Renal pelvis (tissue), 3 donors: Measurements from ENCODE around the gene CLEC4D. TPM values are rescaled to one million over a fixed set of nuclear protein-coding genes. Genes with fewer than 3 reads are reported as not detected.

Source experiments
- polyA plus RNA-seq, 3 donors: library from polyadenylated mRNA; unstranded; fragments of 120-200 nt; gene quantifications; one replicate each; pipeline ENCODE4 v1.2.1, GENCODE V29; 2013; ENCODE audit not compliant: insufficient read length in 3 of 3

The CLEC4D gene
- polyA plus RNA-seq, 3 donors = 0.16 to 0.70 (median 0.49) TPM

Other genes starting within 250 kb of the CLEC4D start
- under 1 TPM; 0.07 to 0.18 (median 0.10) TPM for gene CLEC6A, start 57.5 kb upstream of the CLEC4D start, polyA plus RNA-seq
- gene CLEC4E, start 27.4 kb downstream of the CLEC4D start, polyA plus RNA-seq = 1 to 10 TPM; 1.1 to 2.1 (median 2.0) TPM
- under 1 TPM; 0.34 to 0.71 (median 0.65) TPM for gene AICDA, start 99.4 kb downstream of the CLEC4D start, polyA plus RNA-seq
- gene MFAP5, start 149.3 kb downstream of the CLEC4D start, polyA plus RNA-seq = 1 to 10 TPM in 2 of 3 donors, under 1 TPM in 1; 0.10 to 2.3 (median 1.0) TPM
- gene RIMKLB, start 184.5 kb downstream of the CLEC4D start, polyA plus RNA-seq = 100 to 1,000 TPM in 2 of 3 donors, 10 to 100 TPM in 1; 93.8 to 120 (median 114) TPM